GM21367 (cell line): ENCODE data around the gene IMMP2L.
"Not testable (repeated sequence)": the region's sequence is repeated elsewhere in the genome, so short reads cannot be mapped to it uniquely, and the experiment has no call there.

Experiments used
- ATAC-seq: cut with Tn5 transposase; IDR thresholded peaks from one replicate; pipeline ENCODE4 v1.9.1; 2021; ENCODE audit not compliant: unreplicated experiment

Gene IMMP2L

DNA sequence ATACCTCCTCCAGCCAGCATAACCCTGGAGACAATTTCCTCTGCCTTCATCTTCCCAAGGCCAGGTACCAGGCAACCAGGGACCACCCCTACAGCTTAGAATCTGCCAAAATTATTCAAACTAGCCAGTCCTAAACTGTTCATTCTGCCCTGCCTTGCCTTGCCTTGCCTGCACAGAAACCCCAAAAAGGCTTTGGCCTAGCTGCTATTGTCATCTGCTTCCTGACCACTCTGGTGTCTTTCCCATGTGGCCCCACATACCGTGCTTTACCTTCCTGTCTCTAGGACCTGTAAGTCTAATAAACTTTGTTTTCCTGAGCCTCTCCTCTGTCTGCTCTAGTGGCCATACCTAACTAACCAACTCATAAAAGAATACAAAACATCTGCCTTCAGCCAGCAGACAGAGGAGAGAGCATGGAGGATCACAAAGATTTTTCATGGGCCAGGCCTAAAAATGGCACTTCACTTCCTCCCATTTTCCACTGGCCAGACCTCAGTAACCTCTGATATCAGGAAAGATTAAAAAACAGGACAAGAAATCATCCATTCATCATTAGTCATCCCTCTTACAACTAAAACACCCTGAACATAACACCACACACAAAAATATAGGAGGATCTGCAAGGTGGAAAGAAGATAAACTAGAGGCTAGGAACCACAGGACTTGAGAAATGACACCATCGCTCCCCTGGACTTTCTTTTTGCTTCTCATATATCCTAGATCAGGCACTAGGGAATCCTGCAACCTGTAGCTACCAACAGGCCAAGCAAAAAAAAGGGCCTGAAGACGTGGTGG lies 51.5 kb downstream of the IMMP2L start:
- ATAC-seq = no peak

DNA sequence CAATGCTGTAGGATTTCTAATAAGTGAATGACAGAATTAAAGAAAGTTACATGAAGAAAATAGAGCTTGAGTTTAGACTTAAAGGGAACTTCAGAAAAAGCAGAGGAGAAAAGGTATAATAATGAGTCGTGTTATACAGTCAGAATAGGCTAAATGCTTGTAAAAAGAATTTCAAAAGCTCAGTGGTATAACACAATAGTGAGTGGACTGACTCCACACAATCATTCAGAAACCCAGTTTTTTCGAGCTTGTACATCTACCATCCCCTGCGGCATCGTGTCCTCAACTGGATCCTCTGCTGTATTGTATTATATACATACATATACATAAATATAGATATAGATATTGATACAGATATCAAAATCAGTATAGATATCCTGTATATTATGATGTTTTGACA lies 52.2 kb downstream of the IMMP2L start:
- no peak for ATAC-seq

DNA sequence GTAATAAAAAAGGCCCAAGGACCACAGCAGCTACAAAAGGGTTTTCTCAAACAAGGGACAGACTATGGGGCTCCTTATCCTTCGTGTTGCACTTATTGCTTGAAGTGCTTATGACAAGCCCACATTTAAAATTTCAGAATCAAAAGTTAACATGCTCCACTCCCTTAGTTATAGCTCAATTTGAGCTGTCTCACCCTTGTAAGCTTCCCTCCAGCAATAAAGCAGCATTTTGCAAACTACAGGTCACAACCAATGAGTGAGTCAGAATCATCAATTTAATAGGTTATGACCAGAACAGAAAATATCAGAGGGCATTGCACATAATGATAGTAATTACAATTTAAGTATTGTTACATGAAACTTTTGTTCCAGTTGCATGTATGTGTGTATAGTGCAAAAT lies 53.0 kb downstream of the IMMP2L start:
- no peak for ATAC-seq

DNA sequence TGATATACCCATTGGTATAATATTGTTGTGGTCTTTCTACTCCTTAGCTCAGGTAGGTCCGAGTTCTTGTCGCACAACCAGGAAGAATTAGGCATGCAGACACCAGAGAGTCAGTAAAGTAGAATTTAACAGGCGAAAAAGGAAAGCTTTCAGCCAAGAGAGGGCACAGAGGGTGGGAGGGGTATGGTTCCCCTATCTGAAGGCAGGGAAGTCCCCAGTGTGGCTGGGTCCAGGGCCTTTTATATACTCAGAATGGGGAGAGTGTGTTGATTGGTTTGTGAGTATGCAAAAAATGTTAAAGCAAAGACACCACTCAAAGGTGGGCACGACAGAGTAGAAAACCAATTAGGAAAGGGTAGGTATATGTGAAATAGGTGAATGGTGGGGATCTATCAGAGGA lies 53.9 kb downstream of the IMMP2L start:
- ATAC-seq = peak; percentile 60

DNA sequence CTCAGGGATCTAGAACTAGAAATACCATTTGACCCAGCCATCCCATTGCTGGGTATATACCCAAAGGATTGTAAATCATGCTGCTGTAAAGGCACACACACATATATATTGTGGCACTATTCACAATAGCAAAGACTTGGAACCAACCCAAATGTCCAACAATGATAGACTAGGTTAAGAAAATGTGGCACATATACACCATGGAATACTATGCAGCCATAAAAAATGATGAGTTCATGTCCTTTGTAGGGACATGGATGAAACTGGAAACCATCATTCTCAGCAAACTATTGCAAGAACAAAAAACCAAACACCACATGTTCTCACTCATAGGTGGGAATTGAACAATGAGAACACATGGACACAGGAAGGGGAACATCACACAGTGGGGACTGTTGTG lies 56.9 kb downstream of the IMMP2L start:
- ATAC-seq = not testable (repeated sequence)

DNA sequence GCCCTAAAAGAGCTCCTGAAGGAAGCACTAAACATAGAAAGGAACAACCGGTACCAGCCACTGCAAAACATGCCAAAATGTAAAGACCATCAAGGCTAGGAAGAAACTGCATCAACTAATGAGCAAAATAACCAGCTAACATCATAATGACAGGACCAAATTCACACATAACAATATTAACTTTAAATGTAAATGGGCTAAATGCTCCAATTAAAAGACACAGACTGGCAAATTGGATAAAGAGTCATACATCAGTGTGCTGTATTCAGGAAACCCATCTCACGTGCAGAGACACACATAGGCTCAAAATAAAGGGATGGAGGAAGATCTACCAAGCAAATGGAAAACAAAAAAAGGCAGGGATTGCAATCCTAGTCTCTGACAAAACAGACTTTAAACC lies 60.5 kb downstream of the IMMP2L start:
- ATAC-seq = not testable (repeated sequence)

DNA sequence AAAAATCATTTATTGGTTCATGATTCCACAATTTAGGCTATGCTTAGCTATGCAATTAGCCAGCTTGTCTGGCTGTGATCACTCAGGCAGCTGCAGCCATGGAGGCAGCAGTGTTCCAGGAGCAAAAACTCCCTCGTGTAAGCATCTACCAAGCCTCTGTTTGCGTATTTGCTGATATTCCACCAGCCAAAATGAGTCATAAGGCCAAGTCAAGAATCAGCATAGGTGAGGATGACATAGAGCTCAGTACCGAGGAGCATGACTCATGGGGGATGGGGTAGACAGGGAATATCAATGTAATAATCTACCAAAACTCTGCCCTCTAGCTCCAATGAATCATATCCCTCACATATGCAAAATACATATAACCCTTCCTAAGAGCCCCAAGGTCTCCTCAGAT lies 63.3 kb downstream of the IMMP2L start:
- no peak for ATAC-seq

DNA sequence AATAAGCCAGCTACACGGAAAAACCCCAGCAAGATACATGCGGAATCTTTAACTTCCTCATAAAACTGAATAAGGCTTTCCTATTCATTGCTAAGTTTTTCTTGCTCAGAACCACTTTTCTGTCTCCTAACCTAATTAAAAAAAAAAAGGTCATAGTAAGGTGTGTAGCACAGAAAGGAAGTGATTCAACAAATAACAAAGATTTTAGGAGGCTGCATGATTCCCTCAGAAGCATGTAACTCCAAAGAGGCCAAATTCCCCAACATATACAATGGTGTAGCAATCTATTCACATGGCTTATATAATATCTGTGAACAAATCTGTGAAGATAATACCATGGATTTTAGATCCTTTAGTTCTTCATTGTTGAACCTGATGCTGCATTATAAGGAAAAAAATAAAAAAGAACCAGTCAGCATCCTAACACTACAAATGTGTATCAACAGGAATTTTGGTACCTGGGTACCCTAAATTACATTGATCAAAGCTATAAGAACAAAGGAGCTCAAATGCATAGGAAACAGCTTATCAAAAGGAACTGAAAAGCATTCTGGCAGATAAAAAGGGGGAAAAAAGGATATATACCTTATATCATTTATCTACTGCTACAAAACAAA lies 63.8 kb downstream of the IMMP2L start:
- no peak for ATAC-seq

DNA sequence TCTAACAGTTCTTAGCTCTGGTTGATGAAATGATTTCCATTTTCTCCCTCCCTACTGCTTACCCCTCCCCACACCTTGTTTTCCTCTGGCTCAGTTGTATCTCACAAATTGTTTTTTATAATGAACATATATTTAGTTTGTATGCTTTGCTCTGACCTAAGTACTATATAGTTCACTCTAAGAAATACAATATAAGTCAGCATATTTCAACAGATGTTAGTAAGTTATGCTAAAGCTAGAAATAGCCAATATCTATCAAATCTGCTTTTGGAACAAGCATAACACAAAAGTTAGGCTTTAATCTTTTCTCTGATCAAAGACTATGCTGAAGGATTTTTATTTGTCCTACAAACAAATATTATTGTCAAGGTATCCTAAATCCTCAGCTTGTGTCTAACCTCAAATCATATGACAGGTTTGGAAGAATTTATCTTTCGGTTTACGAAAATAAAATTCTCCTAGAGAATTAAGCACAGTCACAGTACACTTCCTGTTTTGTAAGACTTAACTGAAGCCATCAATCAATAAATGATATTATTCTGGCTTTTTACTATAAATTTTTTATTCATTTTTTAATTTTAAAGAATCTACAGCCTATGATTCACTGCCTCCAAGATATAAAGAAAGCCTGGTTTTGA lies 67.0 kb downstream of the IMMP2L start:
- ATAC-seq = no peak

DNA sequence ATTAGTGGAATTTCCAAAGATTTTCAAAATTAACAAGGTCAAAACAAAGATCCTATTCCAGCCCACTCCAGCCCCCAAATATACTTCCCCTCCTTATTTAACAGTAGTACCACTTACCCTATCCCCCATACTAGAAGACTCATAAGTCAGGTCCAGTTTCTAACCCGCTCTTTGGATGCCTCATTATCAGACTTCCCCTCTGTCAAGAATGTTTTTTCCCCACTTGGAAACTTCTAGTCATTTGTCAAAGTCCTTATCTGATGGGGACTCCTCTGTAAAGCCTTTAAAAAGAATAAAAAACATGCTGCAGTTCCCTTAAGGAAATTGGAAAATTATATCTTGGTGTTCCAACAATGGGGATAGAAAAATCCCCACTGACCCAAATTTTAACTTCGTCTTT lies 70.1 kb downstream of the IMMP2L start:
- ATAC-seq = no peak

DNA sequence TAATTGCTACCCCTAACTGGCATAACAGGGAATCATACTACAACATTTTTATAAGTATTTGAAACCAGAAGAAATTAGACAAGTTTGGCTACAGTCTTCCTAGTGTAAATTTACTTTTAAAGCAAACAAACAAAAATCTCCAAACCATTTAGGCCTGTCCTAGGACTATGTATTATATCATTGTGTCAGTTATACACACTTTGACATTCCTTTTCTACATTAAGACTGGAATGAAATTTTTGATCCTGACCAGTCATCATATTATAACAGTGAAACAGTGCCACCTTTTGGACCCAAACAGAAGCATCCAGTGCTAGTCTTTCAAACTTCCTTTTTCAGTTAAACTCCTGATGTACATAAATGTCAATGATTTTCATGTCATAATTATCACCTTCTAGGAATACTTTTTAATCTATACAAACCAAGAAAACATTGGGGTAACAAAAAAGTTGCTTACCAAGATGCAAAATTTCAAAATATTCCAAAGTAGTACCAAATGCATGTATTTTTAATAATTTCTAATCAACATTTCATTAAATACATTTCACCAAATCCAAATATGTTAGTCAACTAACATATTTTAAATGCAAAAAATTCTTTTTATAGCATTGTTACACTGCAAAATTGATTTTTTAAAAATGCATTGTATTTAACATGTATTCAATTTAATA lies 75.7 kb downstream of the IMMP2L start:
- peak; percentile 79 for ATAC-seq

DNA sequence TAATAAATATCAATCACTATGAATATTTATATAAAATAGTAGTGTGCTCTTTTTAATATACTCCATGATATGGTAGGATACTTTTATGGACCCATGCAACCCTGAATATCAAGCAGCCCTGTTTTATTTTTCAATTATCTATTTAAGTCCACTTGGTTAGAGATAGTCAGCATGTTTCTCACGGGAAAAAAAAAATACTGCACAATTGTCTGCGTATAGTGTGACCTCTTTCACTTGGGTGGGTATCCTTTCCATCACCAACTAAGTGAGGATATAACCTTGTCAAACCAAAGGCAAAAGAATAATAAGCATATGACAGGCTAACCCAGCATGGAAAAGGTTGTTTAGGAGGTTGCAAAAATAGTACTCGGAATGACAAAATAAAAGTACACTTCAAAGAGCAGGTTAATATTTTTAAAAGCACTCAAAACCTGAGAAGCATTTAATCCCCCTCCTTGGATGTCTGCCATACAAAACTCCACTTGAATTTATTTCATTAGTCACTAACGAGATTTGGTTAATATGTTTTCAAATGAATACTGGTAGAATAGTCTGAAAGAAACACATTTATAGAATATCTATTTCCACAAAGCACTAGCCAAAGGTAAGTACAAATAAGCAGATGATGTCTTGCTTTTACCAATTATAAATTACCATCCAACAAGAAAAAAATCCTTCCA lies 76.5 kb downstream of the IMMP2L start:
- no peak for ATAC-seq

DNA sequence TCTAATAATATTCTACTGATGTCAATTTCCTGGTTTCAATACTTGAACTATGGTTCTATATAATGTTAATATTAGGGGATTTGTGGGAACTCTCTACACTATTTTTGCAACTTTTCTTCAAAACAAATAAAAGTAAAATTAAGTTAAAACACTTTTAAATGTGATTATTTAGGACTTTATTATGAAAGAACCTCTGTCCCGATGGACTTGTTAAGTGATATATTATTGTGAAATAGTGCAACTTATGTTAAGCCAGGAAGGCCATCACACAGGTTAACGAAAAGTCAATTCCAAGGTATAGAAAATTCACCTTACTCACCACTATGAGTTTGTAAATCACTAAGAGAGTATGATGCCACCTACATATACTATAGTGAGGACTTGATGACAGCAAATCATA lies 79.2 kb downstream of the IMMP2L start:
- ATAC-seq = no peak

DNA sequence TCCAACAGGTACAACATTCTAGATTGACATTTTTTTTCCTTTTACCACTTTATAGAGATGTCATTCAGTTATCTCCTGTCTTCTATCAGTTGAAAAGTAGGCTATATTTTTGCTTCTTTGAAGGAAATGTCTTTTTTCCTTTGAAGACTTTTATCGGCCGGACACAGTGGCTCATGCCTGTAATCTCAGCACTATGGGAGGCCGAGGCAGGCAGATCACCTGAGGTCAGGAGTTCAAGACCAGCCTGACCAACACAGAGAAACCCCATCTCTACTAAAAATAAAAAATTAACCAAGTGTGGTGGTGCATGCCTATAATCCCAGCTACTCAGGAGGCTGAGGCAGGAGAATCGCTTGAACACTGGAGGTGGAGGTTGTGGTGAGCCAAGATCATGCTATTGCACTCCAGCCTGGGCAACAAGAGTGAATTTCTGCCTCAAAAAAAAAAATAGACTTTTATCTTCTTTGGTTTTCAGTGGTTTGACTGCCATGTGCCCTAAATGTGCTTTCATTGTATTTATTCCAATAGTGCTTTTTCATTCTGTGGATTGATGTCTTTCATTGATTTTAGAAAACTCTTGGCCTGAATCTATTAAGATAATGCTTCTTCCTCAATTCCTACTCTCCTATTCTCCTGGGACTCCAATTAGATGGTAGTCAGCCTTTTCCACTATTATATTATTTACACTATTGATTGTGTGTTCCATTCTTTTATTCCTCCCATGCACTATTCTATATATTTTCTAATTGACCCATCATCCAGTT lies 84.6 kb downstream of the IMMP2L start:
- no peak for ATAC-seq

DNA sequence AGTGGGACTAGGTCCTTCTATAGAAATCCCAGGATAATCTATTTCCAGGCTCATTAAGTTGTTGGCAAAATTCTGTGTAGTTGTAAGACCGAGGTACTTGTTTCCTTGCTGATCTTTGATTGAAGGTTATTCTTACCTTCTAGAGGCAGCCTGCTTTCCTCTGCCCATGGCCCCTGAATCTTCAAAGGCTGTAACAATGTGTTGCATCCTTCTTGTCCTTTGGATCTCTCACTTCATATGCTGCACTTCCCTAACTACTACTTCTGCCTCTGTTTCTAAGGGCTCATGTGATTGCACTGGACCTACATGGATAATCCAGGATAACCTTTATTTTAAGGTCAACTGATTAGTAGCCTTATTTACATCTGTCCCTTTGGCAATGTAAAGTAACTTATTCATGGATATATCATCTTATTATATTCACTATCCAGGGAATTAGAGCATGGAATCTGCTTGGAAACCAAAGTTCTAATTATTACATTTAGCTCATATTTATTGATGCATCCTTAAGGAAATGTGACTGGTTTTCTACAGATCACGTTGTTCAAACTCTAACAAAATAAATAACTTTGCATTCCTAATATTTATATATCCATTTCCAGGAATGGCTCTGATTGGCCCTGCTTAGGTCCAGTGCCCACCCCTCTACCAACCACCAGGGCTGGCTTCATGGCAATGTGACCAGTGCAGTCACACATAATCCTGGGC lies 85.6 kb downstream of the IMMP2L start:
- ATAC-seq = no peak

DNA sequence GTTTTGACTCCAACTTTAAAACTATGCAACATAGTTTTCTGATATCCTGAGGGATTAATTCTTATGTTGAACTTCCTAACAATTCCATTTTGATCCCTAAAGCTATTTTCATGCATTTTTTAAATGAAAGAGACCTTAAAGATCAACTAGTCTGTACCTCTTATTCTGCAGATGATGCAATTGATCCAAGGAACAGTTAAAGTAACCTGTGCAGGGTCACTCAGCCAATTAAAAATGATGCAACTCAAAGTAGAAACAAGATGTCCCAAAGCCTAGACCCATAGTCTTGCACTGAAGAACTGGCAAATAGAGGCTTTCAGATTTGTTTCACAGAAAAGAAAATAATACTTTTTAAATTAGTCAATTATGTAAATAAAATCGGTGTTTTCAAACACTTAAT lies 86.3 kb downstream of the IMMP2L start:
- no peak for ATAC-seq

DNA sequence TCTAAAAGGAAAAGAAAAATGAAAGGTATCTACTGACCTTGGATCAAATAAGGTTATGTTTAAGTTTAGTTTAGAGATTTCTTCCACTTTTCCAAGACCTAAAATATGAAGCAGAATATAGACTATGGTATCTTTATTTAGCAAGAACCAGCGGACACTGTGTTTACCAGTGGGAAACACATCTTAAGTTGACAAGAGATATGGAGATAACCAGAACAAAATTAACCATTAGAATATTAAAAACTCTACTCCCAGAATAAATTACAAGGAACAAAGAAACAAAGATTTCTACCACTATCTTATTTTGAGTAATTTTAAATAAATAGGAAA lies 86.9 kb downstream of the IMMP2L start:
- ATAC-seq = no peak

DNA sequence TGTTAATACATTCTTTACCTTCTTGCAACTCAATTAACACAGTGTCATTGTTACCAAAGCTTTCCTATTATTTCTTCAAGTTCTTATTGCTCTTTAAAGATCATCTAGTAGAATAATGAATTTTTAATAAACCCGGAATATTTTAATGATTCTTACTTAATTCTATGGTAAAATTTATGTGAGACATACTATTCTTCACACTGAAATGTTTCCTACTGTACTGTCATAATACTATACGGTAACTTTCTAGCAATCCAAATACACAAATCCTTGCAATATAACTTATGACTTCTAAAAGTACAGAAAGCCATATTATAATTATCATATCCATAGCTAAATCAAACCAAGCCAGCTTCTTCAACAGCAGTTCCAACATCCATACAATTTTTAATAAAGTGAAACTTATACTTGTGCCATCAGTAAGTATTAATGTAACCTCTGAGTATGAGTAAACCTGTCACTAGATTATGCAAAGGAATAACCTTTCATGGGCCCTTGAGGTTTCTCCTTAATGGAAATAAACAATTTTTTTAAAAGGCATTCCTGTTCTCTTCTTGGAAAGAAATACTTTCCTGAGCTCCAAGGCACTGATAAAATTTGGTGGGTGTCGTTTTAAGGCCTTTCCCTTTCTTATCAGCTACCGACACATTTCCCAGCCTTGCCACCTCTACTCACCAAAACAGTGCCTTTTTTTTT lies 87.4 kb downstream of the IMMP2L start:
- no peak for ATAC-seq

DNA sequence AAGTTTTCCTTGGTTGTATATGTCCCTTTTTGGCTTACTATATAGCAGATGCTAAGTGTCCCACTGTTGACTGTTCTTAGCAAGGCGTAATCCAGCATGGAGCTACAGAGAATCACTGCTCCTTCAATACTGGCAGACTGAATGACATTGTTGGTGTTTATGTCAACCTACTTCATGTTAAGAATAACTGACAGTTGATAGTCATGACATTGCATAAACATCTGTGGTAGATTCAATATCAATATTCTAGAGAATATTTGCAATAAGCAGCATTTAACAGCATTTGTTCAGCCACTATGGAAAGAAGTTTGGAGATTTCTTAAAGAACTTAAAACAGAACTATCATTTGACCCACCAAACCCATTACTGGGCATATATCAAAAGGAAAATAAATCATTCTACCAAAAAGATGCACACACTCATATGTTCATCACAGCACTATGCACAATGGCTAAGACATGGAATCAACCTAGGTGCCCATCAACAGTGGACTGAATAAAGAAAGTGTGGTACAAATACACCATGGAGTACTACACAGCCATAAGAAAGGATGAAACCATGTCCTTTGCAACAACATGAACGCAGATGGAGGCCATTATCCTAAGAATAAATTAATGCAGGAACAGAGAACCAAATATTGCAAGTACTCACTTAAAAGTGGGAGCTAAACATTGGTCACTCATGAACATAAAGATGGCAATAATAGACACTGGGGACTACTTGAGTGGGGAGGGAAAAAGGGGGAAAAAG lies 88.7 kb downstream of the IMMP2L start:
- no peak for ATAC-seq
